ENCODE results near the gene TREML2.

Gene TREML2

GRCh38 chr6:41224800-41225199 lies 23.9 kb upstream of the TREML2 start:
- no peak overlapping the region for H3K4me3 ChIP-seq (ENCODE audit: low read depth, low read length)
- TF ChIP-seq CTCF (IDR thresholded peaks at IDR 0.05; ENCODE audit: control insufficient read depth, extremely low read depth, insufficient read depth), result no peak
- DNase-seq (ENCODE audit: low read depth), result no peak

GRCh38 chr6:41222513-41222912 lies 21.6 kb upstream of the TREML2 start:
- no peak for DNase-seq (ENCODE audit: low read depth)
- no peak overlapping the region for H3K4me3 ChIP-seq (ENCODE audit: low read depth, low read length)
- TF ChIP-seq CTCF (IDR thresholded peaks at IDR 0.05; ENCODE audit: control insufficient read depth, extremely low read depth, insufficient read depth), result no peak

GRCh38 chr6:41222045-41222444 lies 21.1 kb upstream of the TREML2 start:
- no peak overlapping the region for H3K4me3 ChIP-seq (ENCODE audit: low read depth, low read length)
- no peak for DNase-seq (ENCODE audit: low read depth)
- no peak for TF ChIP-seq CTCF (IDR thresholded peaks at IDR 0.05; ENCODE audit: control insufficient read depth, extremely low read depth, insufficient read depth)

DNA sequence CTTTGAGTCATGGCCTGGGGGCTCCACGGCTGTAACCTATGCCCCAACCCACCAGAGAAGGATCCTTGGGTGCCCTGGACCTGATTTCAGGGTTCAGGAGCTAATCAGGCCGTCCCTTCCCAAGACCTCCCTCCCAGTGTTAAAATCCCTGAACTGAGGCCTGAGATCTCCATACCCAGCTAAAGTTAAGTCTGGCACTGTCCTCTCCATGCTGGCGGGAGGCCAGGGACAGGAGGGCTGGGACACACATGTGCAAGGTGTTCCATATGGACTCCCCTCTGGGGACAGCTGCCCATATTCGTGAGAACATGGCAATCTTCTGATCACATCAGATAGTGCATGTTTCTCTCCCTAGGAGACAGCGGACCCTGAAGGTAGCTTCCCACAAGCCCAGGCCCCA lies 15.7 kb upstream of the TREML2 start:
- DNase-seq (ENCODE audit: low read depth), result no peak
- no peak for TF ChIP-seq CTCF (IDR thresholded peaks at IDR 0.05; ENCODE audit: control insufficient read depth, extremely low read depth, insufficient read depth)
- H3K4me3 ChIP-seq (ENCODE audit: low read depth, low read length), result no peak overlapping the region

GRCh38 chr6:41215777-41216176 lies 14.8 kb upstream of the TREML2 start:
- no peak for TF ChIP-seq CTCF (IDR thresholded peaks at IDR 0.05; ENCODE audit: control insufficient read depth, extremely low read depth, insufficient read depth)
- DNase-seq (ENCODE audit: low read depth), result no peak

DNA sequence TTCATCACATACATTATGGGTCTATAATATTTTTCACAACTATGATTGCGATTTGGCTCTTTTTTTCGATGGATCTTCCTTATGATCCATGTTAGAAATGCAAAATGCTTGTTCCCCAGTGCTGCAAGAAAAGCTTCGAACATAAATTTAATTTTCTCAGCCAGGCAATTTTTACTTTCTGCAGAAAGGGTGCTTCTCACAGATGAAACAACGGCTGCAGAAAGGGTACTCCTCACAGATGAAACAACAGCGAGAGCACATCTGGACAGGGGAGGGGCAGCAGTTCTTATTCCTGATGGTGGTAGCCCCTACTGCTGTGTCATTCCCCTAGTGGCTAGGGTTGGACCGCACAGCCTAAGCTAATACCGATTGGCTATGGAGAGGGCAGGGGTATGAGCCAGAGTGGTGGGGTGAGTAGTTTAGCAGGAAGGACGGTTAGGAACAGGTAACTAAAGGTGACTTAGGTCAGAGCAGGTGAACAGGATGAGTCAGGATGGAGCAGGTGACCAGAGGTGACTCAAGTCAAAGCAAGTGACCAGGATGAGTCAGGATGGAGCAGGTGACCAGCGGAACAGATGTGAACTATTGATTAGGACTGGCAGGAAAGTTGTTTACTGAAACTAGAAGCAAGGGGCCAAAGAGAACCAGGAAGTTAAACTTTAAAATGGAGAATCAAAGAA lies 13.8 kb upstream of the TREML2 start:
- H3K4me3 ChIP-seq (ENCODE audit: low read depth, low read length), result no peak overlapping the region
- no peak for DNase-seq (ENCODE audit: low read depth)
- TF ChIP-seq CTCF (IDR thresholded peaks at IDR 0.05; ENCODE audit: control insufficient read depth, extremely low read depth, insufficient read depth), result no peak

More at GRCh38 chr6:41215777-41216176, 14.8 kb upstream of the TREML2 start:
- no peak overlapping the region for H3K4me3 ChIP-seq (ENCODE audit: low read depth, low read length)
